Small intestine (tissue), 16 donors: Measurements from ENCODE around the gene RAB6C. TPM values are rescaled to one million over a fixed set of nuclear protein-coding genes. Genes with fewer than 3 reads are reported as not detected.
"Not testable (repeated sequence)": the region's sequence is repeated elsewhere in the genome, so short reads cannot be mapped to it uniquely, and the experiment has no call there.

Source experiments
- DNase-seq, 2 donors: peaks; one replicate each; pipeline versions ENCODE4 v3.0.0 to v3.0.0-alpha.2; 2013
- FAIRE-seq: peaks from 2 replicates; lab custom pipeline; 2012; peaks lifted over from hg19 to GRCh38; lab: Jason Lieb, UNC
- H3K27ac ChIP-seq, 3 donors: one replicate each; pipeline ENCODE4 v1.5.1; 2013; ENCODE audit warnings: low read length in 2 of 3, mild to moderate bottlenecking in 2 of 3, control low read depth in 1 of 3, inconsistent platforms in 1 of 3, low read depth in 1 of 3, moderate library complexity in 1 of 3
- H3K27me3 ChIP-seq, 3 donors: one replicate each; pipeline ENCODE4 v1.6.1; 2013; ENCODE audit warnings: low read length in 3 of 3, inconsistent platforms in 1 of 3; ENCODE audit not compliant: control insufficient read depth in 3 of 3, insufficient read depth in 3 of 3
- H3K36me3 ChIP-seq, 3 donors: one replicate each; pipeline ENCODE4 v1.6.1; 2013; ENCODE audit warnings: low read length in 3 of 3, inconsistent platforms in 1 of 3, low read depth in 1 of 3, mild to moderate bottlenecking in 1 of 3, moderate library complexity in 1 of 3; ENCODE audit not compliant: control insufficient read depth in 3 of 3, insufficient read depth in 2 of 3
- H3K4me1 ChIP-seq, 3 donors: one replicate each; pipeline ENCODE4 v1.6.1; 2013; ENCODE audit warnings: low read length in 2 of 3, inconsistent platforms in 1 of 3, low read depth in 1 of 3, mild to moderate bottlenecking in 1 of 3, moderate library complexity in 1 of 3; ENCODE audit not compliant: control insufficient read depth in 3 of 3, insufficient read depth in 2 of 3
- H3K4me3 ChIP-seq, 3 donors: one replicate each; pipeline ENCODE4 v1.5.1; 2013; ENCODE audit warnings: low read length in 3 of 3, control low read depth in 1 of 3, inconsistent platforms in 1 of 3, low read depth in 1 of 3, mild to moderate bottlenecking in 1 of 3, moderate library complexity in 1 of 3
- H3K9me3 ChIP-seq, 2 donors: one replicate each; pipeline ENCODE4 v1.6.1; 2013; ENCODE audit warnings: low read depth in 1 of 2, low read length in 1 of 2; ENCODE audit not compliant: control insufficient read depth in 2 of 2, insufficient read depth in 1 of 2
- WGBS, 3 donors: extraction: QIAGEN DNeasy Blood & Tissue Kit; methylation state at CpG; one replicate each; pipeline ENCODE4 v1.1.7; 2013; 5-methylcytosine and 5-hydroxymethylcytosine counted together
- long read RNA-seq, 10 donors: transcript quantifications; one replicate each; lab custom pipeline, GENCODE V29; 2026
- polyA plus RNA-seq, 4 donors: library from polyadenylated mRNA; stranded (reverse) in 3 of 4; unstranded in 1 of 4; fragments of 200-250 nt in 3 of 4; fragments of 120-200 nt in 1 of 4; gene quantifications; one replicate each; pipeline versions ENCODE4 v1.2.1 to v1.2.3, GENCODE V29; 2013
- donor health status: healthy with polysubstance abuse.
- donor health status: control.
- donor health status: control.
- donor health status: Bipolar disorder and iron deficiency.
- donor health status: healthy.

The RAB6C gene
- under 1 TPM in 2 of 4 donors, not detected in 2; 0.07 to 0.09 TPM for polyA plus RNA-seq
- long read RNA-seq, donor 1 = 0 reads
- long read RNA-seq, donor 2 = 0 reads
- long read RNA-seq, donor 3 = 0 reads
- long read RNA-seq, donor 4 = 0 reads
- long read RNA-seq, donor 5 = 0 reads
- long read RNA-seq, donor 6 = 0 reads
- long read RNA-seq, donor 7 = 0 reads
- long read RNA-seq, donor 8 = 0 reads
- long read RNA-seq, donor 9, partial matches to known transcripts = 0 of 1 reads
- long read RNA-seq, donor 9, other reads (novel, unspliced or antisense) = 0 of 1 reads
- long read RNA-seq, donor 10 = 0 reads

DNA sequence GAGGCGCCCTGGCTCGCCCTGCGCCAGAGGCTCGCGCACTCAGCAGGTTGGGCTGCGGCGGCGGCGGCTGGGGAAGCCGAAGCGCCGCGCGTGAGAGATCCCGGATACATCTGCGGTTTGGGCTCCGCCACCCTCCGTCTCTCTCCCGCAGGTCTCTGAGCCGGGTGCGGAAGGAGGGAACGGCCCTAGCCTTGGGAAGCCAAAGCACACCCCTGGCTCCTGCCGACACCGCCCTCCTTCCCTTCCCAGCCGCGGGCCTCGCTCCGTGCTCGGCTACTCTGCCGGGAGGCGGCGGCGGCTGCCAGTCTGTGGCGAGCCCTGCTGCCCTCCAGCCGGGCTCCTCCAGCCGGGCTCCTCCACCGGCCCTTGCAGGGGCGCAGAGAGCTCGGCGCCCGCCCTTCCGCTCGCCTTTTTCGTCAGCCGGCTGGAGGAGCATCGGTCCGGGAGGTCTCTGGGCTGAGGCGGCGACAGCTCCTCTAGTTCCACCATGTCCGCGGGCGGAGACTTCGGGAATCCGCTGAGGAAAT lies at the start of gene RAB6C:
RAB6C (plus strand) TSS at position 38 of the 527 bp plus-strand sequence; CDS start at position 488, 450 bp downstream.
- H3K4me1 ChIP-seq, H3K36me3 ChIP-seq, H3K9me3 ChIP-seq, FAIRE-seq: not testable (repeated sequence)
- peak in 1 of 2 donors; percentile 22 for DNase-seq
- H3K27me3 ChIP-seq = peaks cover 0 to 19% (median 6%) of the 10 kb centered on the region in 3 donors
- H3K4me3 ChIP-seq = peak within 1 kb of the TSS in 2 of 3 donors; percentile 13 to 23
- H3K27ac ChIP-seq = peak within 1 kb of the TSS in 1 of 3 donors; percentile 34
- 2 to 9% (median 5%) methylated on average over 45 to 54 of the region's 54 CpGs for WGBS, 3 donors

DNA sequence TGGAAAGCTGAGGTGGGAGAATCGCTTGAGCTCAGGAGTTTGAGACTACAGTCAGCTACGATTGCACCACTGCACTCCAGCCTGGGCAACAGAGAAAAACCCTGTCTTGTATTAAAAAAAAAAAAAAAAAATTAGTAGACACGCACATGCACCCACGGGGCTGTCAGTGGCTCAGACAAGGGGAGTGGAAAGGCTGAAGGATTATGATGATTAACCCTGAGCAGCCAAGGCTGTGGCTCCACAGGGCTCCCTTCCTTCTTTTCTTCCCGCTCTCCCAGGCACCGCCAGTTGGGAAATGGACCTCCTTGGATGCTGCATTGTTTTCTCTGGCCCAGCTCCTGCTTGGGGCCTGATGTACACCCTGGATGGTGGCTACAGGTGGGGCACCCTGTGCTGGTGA lies 49.0 kb upstream of the RAB6C start:
- WGBS, 3 donors = 52 to 60% (median 57%) methylated on average over 6 of the region's 6 CpGs
- DNase-seq = no peak
- FAIRE-seq = no peak

GRCh38 chr2:129933387-129933786 lies 46.1 kb upstream of the RAB6C start:
- H3K27me3 ChIP-seq = peaks cover 0 to 14% (median 11%) of the 10 kb centered on the region in 3 donors
- not testable (repeated sequence) for H3K27ac ChIP-seq, H3K9me3 ChIP-seq, FAIRE-seq, H3K4me1 ChIP-seq, H3K4me3 ChIP-seq, H3K36me3 ChIP-seq, DNase-seq
- 36 to 53% (median 40%) methylated on average over 7 to 8 of the region's 8 CpGs for WGBS, 3 donors

More for the DNA sequence above, 49.0 kb upstream of the RAB6C start:
- H3K27me3 ChIP-seq = peaks cover 0 to 14% (median 11%) of the 10 kb centered on the region in 3 donors
- no peaks in the 10 kb centered on the region for H3K36me3 ChIP-seq
- H3K27ac ChIP-seq = no peak overlapping the region
- no peak overlapping the region for H3K4me3 ChIP-seq
- H3K4me1 ChIP-seq = no peaks in the 10 kb centered on the region
- no peaks in the 10 kb centered on the region for H3K9me3 ChIP-seq

GRCh38 chr2:129934044-129934822 lies 45.2 kb upstream of the RAB6C start:
- peaks cover 0 to 14% (median 11%) of the 10 kb centered on the region in 3 donors for H3K27me3 ChIP-seq
- 7 to 15% (median 10%) methylated on average over 36 to 41 of the region's 41 CpGs for WGBS, 3 donors
- no peaks in the 10 kb centered on the region for H3K9me3 ChIP-seq
- DNase-seq (no peak), FAIRE-seq (no peak)
- no peak overlapping the region for H3K4me3 ChIP-seq
- no peaks in the 10 kb centered on the region for H3K36me3 ChIP-seq
- H3K27ac ChIP-seq = no peak overlapping the region
- H3K4me1 ChIP-seq = no peaks in the 10 kb centered on the region

GRCh38 chr2:129935118-129935517 lies 44.3 kb upstream of the RAB6C start:
- no peaks in the 10 kb centered on the region for H3K4me1 ChIP-seq
- peaks cover 0 to 14% (median 11%) of the 10 kb centered on the region in 3 donors for H3K27me3 ChIP-seq
- H3K36me3 ChIP-seq = no peaks in the 10 kb centered on the region

GRCh38 chr2:129936334-129936934 lies 43.0 kb upstream of the RAB6C start:
- no peaks in the 10 kb centered on the region for H3K36me3 ChIP-seq
- peaks cover 0 to 14% (median 11%) of the 10 kb centered on the region in 3 donors for H3K27me3 ChIP-seq
- H3K4me3 ChIP-seq = no peak overlapping the region
- 47 to 65% (median 62%) methylated on average over 9 of the region's 9 CpGs for WGBS, 3 donors
- FAIRE-seq = no peak
- no peaks in the 10 kb centered on the region for H3K4me1 ChIP-seq
- peak in 1 of 2 donors; percentile 56 for DNase-seq
- no peak overlapping the region for H3K27ac ChIP-seq
- no peaks in the 10 kb centered on the region for H3K9me3 ChIP-seq

More at GRCh38 chr2:129935118-129935517, 44.3 kb upstream of the RAB6C start:
- H3K9me3 ChIP-seq = no peaks in the 10 kb centered on the region
- WGBS, 3 donors = 19 to 39% (median 23%) methylated on average over 1 of the region's 1 CpG
- FAIRE-seq (no peak), DNase-seq (no peak)
- no peak overlapping the region for H3K27ac ChIP-seq
- no peak overlapping the region for H3K4me3 ChIP-seq

GRCh38 chr2:129938850-129939471 lies 40.5 kb upstream of the RAB6C start:
- not testable (repeated sequence) for H3K9me3 ChIP-seq, DNase-seq, H3K4me1 ChIP-seq, H3K36me3 ChIP-seq, FAIRE-seq, H3K4me3 ChIP-seq, H3K27ac ChIP-seq
- peaks cover 0 to 11% (median 7%) of the 10 kb centered on the region in 3 donors for H3K27me3 ChIP-seq
- 75 to 83% (median 82%) methylated on average over 7 of the region's 7 CpGs for WGBS, 3 donors
